Activated CD4-positive, alpha-beta T cell treated with anti-CD3 and anti-CD28 coated beads for 48 hours (primary cell): ENCODE measurements around the gene CRIP2.
A peak's percentile ranks its signal among the peaks of the same experiment; 100 is the strongest.

ENCODE experiments used
- DNase-seq: peaks from one replicate; pipeline ENCODE4 v3.0.0-alpha.2; 2020

Gene CRIP2

GRCh38 chr14:105465209-105466031 lies 9.2 kb upstream of the CRIP2 start:
- DNase-seq, result no peak

- DNase-seq, result no peak
These were observed 7.9 kb upstream of the CRIP2 start for GRCh38 chr14:105466531-105467248.

- no peak for DNase-seq
These were observed 7.2 kb upstream of the CRIP2 start for GRCh38 chr14:105467249-105467941.

GRCh38 chr14:105467942-105468471 lies 6.6 kb upstream of the CRIP2 start:
- DNase-seq, result no peak

GRCh38 chr14:105468621-105469241 lies 5.9 kb upstream of the CRIP2 start:
- DNase-seq, result no peak

GRCh38 chr14:105469456-105470349 lies 4.9 kb upstream of the CRIP2 start:
- DNase-seq, result no peak

- no peak for DNase-seq
These were observed 4.0 kb upstream of the CRIP2 start for GRCh38 chr14:105470350-105471296.

GRCh38 chr14:105471297-105471821 lies 3.3 kb upstream of the CRIP2 start:
- DNase-seq, result no peak

- DNase-seq, result no peak
These were observed 2.7 kb upstream of the CRIP2 start for GRCh38 chr14:105471823-105472485.

GRCh38 chr14:105472486-105472991 lies 2.1 kb upstream of the CRIP2 start:
- no peak for DNase-seq

GRCh38 chr14:105473033-105473676 lies 1.5 kb upstream of the CRIP2 start:
- no peak for DNase-seq

- peak; percentile 69 for DNase-seq
These were observed 741 bp upstream of the CRIP2 start for GRCh38 chr14:105473677-105474482.

- DNase-seq, result no peak
These were observed 862 bp downstream of the CRIP2 start for GRCh38 chr14:105475269-105476096.

- DNase-seq, result no peak
These were observed 1.6 kb downstream of the CRIP2 start for GRCh38 chr14:105476097-105476830.

GRCh38 chr14:105476831-105477659 lies 2.4 kb downstream of the CRIP2 start:
- no peak for DNase-seq
